ENCODE measurements around the gene UGGT2.
"Not testable (repeated sequence)": the region's sequence is repeated elsewhere in the genome, so short reads cannot be mapped to it uniquely, and the experiment has no call there.

The UGGT2 gene

DNA sequence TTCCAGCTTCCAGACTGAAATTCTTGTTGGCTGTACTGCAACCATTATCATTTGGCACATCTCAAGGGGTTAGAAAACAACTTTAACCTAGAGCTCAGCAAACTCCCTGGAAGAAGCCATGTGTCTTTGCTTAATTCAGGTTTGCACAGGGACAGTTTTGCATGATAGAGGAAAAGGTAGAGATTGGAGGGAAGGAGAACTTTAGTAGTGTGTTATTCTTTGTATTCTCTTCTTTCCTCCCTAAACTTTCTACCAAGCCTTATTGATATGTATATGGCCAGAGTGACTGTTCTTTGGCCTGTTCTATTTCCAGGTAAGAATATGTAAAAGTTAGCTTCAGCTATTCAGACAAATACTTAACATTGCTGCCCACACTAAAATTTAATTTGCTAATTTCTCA is 53.1 kb downstream of the UGGT2 start:
- no peak overlapping the region for H3K27ac ChIP-seq
- TF ChIP-seq, protein P1, sequence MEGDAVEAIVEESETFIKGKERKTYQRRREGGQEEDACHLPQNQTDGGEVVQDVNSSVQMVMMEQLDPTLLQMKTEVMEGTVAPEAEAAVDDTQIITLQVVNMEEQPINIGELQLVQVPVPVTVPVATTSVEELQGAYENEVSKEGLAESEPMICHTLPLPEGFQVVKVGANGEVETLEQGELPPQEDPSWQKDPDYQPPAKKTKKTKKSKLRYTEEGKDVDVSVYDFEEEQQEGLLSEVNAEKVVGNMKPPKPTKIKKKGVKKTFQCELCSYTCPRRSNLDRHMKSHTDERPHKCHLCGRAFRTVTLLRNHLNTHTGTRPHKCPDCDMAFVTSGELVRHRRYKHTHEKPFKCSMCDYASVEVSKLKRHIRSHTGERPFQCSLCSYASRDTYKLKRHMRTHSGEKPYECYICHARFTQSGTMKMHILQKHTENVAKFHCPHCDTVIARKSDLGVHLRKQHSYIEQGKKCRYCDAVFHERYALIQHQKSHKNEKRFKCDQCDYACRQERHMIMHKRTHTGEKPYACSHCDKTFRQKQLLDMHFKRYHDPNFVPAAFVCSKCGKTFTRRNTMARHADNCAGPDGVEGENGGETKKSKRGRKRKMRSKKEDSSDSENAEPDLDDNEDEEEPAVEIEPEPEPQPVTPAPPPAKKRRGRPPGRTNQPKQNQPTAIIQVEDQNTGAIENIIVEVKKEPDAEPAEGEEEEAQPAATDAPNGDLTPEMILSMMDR (conservative IDR thresholded peaks at IDR 0.05) = no peak

DNA sequence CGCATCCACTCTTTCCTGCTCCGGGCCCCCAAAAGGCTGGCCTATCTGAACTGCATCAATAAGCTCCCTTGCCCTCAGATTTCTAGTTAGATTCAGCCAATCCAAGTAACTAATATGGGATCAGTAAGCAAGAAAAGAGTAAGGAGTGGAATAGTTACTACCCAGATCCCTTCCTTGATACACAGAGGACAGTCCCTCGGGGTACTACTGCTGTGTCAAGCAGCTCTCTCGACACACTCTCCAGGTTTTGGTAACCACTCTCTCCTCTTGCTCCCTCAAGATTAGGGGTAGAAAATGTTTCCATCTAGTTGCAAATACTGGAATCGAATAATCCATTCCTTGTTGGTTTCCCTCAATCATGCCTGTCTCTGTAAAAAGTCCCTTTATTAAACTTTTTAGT is 65.4 kb downstream of the UGGT2 start:
- TF ChIP-seq, protein P1 (conservative IDR thresholded peaks at IDR 0.05) = no peak
- 0 out of 2 replicates have a peak overlapping the region, but pooled peaks have one; percentile 10 for H3K27ac ChIP-seq

DNA sequence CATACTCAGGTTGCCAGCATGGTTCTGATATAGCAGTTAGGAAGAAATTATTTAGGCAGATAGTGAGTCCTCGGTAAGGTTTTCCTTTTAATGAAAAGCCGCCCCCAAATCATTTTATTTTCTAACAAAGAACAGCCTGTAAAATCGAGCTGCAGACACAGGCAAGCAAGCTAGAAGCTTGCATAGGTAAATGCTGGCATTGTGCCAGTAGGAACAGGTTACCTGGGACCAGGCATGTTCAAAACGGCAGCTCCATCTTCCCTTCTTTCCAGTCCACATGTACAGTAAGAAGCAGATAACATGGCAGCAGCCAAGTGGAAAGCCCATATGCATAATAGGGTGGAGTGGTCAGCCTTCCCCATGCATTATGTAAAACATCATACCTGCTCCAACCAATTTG is 71.1 kb downstream of the UGGT2 start:
- TF ChIP-seq, protein P1 (conservative IDR thresholded peaks at IDR 0.05) = no peak
- H3K27ac ChIP-seq = no peak overlapping the region

DNA sequence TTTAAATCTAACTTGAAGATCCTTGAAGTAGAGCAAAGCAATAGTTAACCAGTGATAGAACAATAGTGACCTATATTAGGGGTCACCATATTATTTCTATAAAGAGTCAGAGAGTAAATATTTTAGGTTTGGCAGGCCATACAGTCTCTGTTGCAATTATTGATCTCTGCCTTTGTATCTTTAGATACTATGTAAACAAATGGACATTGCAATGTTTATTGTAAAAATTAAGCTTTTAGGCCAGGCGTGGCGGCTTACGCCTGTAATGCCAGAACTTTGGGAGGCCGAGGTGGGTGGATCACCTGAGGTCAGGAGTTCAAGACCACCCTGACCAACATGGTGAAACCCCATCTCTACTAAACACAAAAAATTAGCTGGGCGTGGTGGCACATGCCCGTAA is 80.5 kb downstream of the UGGT2 start:
- H3K27ac ChIP-seq = not testable (repeated sequence)

DNA sequence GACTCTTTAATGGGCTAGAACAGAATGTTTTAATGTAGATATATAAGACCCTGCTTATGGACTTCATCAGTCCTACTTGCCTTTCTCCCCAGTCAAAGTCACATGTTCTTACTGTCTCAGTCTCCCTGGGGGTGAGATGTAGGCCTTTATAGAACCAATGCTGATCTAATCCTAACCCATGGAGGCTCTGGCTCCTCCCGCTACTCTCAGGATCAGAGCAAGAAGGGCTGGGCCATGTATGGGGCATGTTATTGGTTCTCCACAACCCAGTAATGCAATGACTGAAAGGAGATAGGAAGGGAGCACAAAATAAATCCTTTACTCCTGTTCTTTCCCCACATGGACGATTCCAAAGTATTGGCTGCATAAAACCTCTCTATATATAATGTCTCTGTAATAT is 82.3 kb downstream of the UGGT2 start:
- TF ChIP-seq, protein P1 (conservative IDR thresholded peaks at IDR 0.05) = no peak
- H3K27ac ChIP-seq = no peak overlapping the region

DNA sequence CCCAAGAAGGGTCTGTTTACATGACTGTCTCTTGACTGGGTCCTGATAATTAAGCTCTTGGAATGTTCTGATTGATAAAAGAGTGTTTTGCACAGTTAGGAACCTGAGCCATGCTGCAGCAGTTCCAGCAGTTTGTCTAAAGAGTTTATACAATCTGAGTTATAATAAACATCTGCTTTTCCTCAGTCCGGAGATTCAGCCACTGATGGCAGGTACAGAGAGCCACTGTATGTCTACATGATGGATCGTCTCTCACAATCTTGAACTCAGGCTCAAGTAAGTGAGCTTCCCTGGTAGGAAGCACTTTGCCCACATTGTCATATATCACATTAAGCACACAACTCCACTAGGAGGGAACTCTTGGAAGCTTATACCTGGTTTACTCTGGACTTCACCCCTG is 84.3 kb downstream of the UGGT2 start:
- H3K27ac ChIP-seq = no peak overlapping the region
- TF ChIP-seq, protein P1 (conservative IDR thresholded peaks at IDR 0.05) = no peak

DNA sequence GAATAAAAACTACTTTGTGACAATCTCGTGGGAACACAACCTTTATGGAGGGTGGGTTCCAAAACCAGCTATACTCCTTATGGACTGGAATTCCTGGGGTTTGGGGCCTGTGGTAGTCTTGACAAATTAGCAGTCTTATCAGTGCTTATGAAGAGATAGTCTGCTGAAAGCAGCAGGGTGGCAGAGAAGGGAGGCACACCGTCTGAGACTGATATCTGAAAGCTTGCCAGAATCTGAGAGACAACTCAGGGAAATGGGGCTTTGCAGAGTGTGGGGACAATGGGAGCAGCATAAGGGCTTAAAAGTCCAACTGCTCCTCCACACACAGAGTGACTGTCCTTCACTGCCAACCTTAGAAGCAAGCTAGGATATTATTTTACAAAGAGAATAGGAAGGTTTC is 95.9 kb downstream of the UGGT2 start:
- TF ChIP-seq, protein P1 (conservative IDR thresholded peaks at IDR 0.05) = no peak

DNA sequence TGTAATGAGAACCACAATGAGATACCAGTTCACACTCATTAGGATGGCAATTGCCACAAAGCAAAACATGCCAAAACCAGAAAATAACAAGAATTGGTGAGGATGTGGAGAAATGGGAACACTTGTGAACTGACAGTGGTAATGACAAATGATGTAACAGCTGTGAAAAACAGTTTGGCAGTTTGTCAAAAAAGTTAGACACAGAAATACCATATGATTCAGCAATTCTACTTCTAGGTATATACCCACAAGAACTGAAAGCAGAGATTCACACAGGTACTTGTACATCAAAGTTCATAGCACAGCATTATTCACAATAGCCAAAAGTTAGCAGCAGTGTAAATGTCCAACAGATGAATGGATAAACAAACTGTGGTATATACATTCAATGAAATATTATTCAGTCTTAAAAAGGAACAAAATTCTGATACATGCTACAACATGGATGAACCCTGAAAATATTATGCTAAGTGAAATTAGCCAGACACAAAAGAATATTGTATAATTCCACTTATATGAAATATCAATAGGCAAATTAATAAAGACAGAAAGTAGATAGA is 96.5 kb downstream of the UGGT2 start:
- no peak overlapping the region for H3K27ac ChIP-seq
- TF ChIP-seq, protein P1 (conservative IDR thresholded peaks at IDR 0.05) = no peak

More for the DNA sequence above, 95.9 kb downstream of the UGGT2 start:
- H3K27ac ChIP-seq = no peak overlapping the region
